Activated naive CD4-positive, alpha-beta T cell treated with anti-CD3 and anti-CD28 coated beads, Interleukin-2, amount 50 U/mL, for 72 hours (primary cell): Measurements from ENCODE around the gene ERCC5. TPM values are rescaled to one million over a fixed set of nuclear protein-coding genes. Genes with fewer than 3 reads are reported as not detected.

Experiments used
- total RNA-seq, 2 donors: library from RNA; stranded (reverse); gene quantifications; one replicate each; pipeline ENCODE4 v1.2.3, GENCODE V29; 2022

ERCC5 gene
- total RNA-seq, 2 donors from 2014 or later: 69.7 to 84.6 TPM

Other genes with a start within 250 kb of the ERCC5 start
- 10 to 100 TPM; 62.4 to 62.7 TPM for gene TPP2, start 249.0 kb upstream of the ERCC5 start, total RNA-seq
- gene METTL21C, start 151.0 kb upstream of the ERCC5 start, total RNA-seq: not detected
- 10 to 100 TPM; 17.4 to 23.4 TPM for gene TEX30, start 72.2 kb upstream of the ERCC5 start, total RNA-seq
- gene POGLUT2, start 47.1 kb upstream of the ERCC5 start, total RNA-seq: 1 to 10 TPM; 1.8 to 4.3 TPM
- 10 to 100 TPM in 1 of 2 donors, 1 to 10 TPM in 1; 4.6 to 17.9 TPM for gene BIVM, start 46.9 kb upstream of the ERCC5 start, total RNA-seq
- gene SLC10A2, start 220.4 kb downstream of the ERCC5 start, total RNA-seq: not detected